ENCODE measurements around the gene RTN4R.

RTN4R gene

GRCh38 chr22:20217563-20217962 is 50.6 kb downstream of the RTN4R start:
- no peak for DNase-seq
- Histone ChIP-seq H3K4me1 (ENCODE audit: insufficient read depth, low read length) (no peaks in the 10 kb centered on the region), H3K36me3 (ENCODE audit: insufficient read depth, low read length) (no peaks in the 10 kb centered on the region), H3K9ac (ENCODE audit: low read depth, low read length) (no peak overlapping the region), H3K9me3 (ENCODE audit: insufficient read depth, low read length, severe bottlenecking) (no peaks in the 10 kb centered on the region), H2AFZ (ENCODE audit: low read depth, low read length) (no peak overlapping the region), H3K27ac (ENCODE audit: low read length) (no peak overlapping the region), H4K20me1 (ENCODE audit: insufficient read depth, low read length) (no peaks in the 10 kb centered on the region), H3K79me2 (ENCODE audit: insufficient read depth, low read length) (no peaks in the 10 kb centered on the region), H3K4me3 (ENCODE audit: low read depth in 1 of 2, low read length in 2 of 2) (no peak overlapping the region), H3K27me3 (ENCODE audit: insufficient read depth, low read length, poor library complexity) (no peaks in the 10 kb centered on the region), H3K4me2 (ENCODE audit: insufficient read depth, low read length) (no peak overlapping the region)
- no peak for TF ChIP-seq EZH2 (IDR thresholded peaks at IDR 0.05; ENCODE audit: borderline replicate concordance, low read depth, low read length, severe bottlenecking)
- TF ChIP-seq CTCF (IDR thresholded peaks at IDR 0.05; ENCODE audit: borderline replicate concordance, extremely low read depth, low read length, poor library complexity, severe bottlenecking) = no peak
- ATAC-seq (ENCODE audit: insufficient read depth, low read depth) = no peak

- Histone ChIP-seq H3K4me2 (ENCODE audit: insufficient read depth, low read length) (no peak overlapping the region), H3K27me3 (ENCODE audit: insufficient read depth, low read length, poor library complexity) (no peaks in the 10 kb centered on the region), H3K9me3 (ENCODE audit: insufficient read depth, low read length, severe bottlenecking) (no peaks in the 10 kb centered on the region), H3K79me2 (ENCODE audit: insufficient read depth, low read length) (no peaks in the 10 kb centered on the region), H3K4me3 (ENCODE audit: low read depth in 1 of 2, low read length in 2 of 2) (no peak overlapping the region), H3K9ac (ENCODE audit: low read depth, low read length) (no peak overlapping the region), H2AFZ (ENCODE audit: low read depth, low read length) (no peak overlapping the region), H4K20me1 (ENCODE audit: insufficient read depth, low read length) (no peaks in the 10 kb centered on the region), H3K36me3 (ENCODE audit: insufficient read depth, low read length) (no peaks in the 10 kb centered on the region), H3K27ac (ENCODE audit: low read length) (no peak overlapping the region), H3K4me1 (ENCODE audit: insufficient read depth, low read length) (no peaks in the 10 kb centered on the region)
- no peak for TF ChIP-seq CTCF (IDR thresholded peaks at IDR 0.05; ENCODE audit: borderline replicate concordance, extremely low read depth, low read length, poor library complexity, severe bottlenecking)
- no peak for TF ChIP-seq EZH2 (IDR thresholded peaks at IDR 0.05; ENCODE audit: borderline replicate concordance, low read depth, low read length, severe bottlenecking)
- DNase-seq = no peak
- ATAC-seq (ENCODE audit: insufficient read depth, low read depth) = no peak
Observed at GRCh38 chr22:20216863-20217499, 51.1 kb downstream of the RTN4R start.

GRCh38 chr22:20215742-20216141 is 52.4 kb downstream of the RTN4R start:
- Histone ChIP-seq H3K4me2 (ENCODE audit: insufficient read depth, low read length) (no peak overlapping the region), H3K9me3 (ENCODE audit: insufficient read depth, low read length, severe bottlenecking) (no peaks in the 10 kb centered on the region), H2AFZ (ENCODE audit: low read depth, low read length) (no peak overlapping the region), H3K4me3 (ENCODE audit: low read depth in 1 of 2, low read length in 2 of 2) (no peak overlapping the region), H3K27me3 (ENCODE audit: insufficient read depth, low read length, poor library complexity) (no peaks in the 10 kb centered on the region), H3K79me2 (ENCODE audit: insufficient read depth, low read length) (no peaks in the 10 kb centered on the region), H3K27ac (ENCODE audit: low read length) (no peak overlapping the region), H3K36me3 (ENCODE audit: insufficient read depth, low read length) (no peaks in the 10 kb centered on the region), H3K9ac (ENCODE audit: low read depth, low read length) (no peak overlapping the region), H4K20me1 (ENCODE audit: insufficient read depth, low read length) (no peaks in the 10 kb centered on the region), H3K4me1 (ENCODE audit: insufficient read depth, low read length) (no peaks in the 10 kb centered on the region)
- DNase-seq = no peak
- TF ChIP-seq EZH2 (IDR thresholded peaks at IDR 0.05; ENCODE audit: borderline replicate concordance, low read depth, low read length, severe bottlenecking) = no peak
- peak; percentile 9 for TF ChIP-seq CTCF (IDR thresholded peaks at IDR 0.05; ENCODE audit: borderline replicate concordance, extremely low read depth, low read length, poor library complexity, severe bottlenecking)
- ATAC-seq (ENCODE audit: insufficient read depth, low read depth) = no peak

Measured in DND-41 (cell line).